GM12874 (cell line): Measurements from ENCODE around the gene RBMS1.

Experiments used
- TF ChIP-seq, protein P1 (sequence below): IDR thresholded peaks from 2 replicates; pipeline ENCODE4 v1.5.1; 2011; ENCODE audit warnings: low read depth, mild to moderate bottlenecking, control low read depth, low read length, moderate library complexity; ENCODE audit not compliant: insufficient read depth

The RBMS1 gene

DNA sequence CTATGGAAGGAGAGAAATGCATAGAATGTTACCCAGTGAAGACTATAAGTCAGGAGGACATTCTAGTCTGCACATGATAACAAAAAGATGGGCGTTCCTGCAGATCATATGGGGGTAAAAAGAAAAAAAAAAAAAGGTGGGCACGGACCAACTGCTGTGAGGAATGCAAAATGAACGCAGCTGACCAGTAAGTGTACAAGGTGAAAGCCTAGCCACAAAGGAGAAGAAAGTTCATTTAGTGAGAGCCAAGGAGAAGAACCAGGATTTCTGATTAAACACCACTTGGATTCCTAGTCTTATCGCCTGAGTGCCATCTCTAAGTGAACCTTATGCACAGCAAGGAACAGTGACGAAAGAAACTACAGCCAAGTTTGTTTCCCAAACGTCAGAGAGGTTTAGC, 26.5 kb downstream of the RBMS1 start:
- TF ChIP-seq, protein P1, sequence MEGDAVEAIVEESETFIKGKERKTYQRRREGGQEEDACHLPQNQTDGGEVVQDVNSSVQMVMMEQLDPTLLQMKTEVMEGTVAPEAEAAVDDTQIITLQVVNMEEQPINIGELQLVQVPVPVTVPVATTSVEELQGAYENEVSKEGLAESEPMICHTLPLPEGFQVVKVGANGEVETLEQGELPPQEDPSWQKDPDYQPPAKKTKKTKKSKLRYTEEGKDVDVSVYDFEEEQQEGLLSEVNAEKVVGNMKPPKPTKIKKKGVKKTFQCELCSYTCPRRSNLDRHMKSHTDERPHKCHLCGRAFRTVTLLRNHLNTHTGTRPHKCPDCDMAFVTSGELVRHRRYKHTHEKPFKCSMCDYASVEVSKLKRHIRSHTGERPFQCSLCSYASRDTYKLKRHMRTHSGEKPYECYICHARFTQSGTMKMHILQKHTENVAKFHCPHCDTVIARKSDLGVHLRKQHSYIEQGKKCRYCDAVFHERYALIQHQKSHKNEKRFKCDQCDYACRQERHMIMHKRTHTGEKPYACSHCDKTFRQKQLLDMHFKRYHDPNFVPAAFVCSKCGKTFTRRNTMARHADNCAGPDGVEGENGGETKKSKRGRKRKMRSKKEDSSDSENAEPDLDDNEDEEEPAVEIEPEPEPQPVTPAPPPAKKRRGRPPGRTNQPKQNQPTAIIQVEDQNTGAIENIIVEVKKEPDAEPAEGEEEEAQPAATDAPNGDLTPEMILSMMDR: no peak

DNA sequence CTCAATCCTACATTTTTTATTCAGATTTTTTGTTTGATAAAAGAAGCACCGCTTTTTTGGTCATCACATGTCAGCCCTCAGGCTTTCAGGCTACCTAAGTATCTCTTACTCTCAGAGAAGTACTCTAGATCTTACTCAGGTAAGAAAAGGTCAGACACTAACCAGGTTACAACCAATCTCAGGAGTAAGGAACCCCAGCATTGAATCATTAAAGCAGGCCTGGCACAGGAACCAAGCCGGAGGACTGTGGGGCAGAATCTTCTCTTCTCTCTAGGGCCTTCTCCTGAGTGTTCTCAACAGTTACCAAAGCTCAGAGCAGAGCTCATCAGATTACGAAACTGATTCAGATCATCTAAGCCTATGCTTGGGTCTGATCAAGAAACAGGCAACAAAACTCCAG, 28.2 kb downstream of the RBMS1 start:
- TF ChIP-seq, protein P1: no peak

DNA sequence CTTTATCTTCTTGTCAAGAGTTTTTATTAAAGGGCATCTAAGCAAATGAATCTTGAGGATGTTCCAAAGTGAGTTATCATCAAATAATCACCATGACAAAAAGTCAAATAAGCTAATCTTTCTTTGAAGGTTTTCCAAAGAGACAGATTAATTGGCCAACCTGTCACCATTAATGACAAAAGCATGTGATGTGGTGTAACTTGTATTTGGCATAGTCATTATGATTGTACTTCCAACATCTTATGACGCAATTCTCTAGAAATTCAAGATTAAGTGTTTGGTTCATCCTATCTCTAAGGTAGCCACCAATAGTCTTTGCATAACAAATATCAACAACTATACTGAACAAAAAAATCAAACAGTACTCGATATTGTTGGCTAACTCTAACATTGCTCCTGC, 28.6 kb downstream of the RBMS1 start:
- TF ChIP-seq, protein P1: no peak

DNA sequence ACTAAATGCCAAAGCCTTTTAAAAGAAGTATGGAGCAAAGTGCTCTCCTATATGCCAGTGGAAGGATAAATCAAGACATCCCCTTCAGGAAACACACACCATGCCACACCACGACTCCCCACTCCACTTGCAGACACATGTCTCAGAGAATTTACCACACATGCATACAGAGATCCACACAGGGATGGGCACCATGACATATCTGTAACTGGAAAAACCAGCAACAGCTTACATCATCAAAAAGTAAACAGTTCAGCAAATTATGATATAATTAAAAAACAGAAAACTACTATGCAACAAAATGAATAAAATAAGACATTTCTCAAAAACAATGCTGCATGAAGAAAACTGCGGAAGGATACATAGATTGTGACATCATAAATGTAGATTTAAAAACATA, 29.6 kb downstream of the RBMS1 start:
- TF ChIP-seq, protein P1: no peak

DNA sequence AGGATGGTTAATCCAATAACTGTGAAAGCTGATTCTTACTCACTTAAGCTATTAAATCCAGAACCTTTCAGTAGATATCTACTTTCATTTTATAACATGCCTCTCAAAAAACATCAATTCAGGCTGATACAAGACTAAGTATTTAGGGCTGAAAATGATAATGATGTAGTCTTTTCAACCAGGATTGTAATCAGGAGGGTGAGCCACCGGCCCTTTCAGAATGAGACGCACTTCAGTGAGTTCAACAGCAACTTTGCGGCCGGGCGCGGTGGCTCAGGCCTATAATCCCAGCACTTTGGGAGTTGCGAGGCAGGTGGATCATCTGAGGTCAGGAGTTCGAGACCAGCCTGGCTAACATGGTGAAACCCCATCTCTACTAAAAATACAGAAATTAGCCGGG, 30.4 kb downstream of the RBMS1 start:
- TF ChIP-seq, protein P1: no peak

DNA sequence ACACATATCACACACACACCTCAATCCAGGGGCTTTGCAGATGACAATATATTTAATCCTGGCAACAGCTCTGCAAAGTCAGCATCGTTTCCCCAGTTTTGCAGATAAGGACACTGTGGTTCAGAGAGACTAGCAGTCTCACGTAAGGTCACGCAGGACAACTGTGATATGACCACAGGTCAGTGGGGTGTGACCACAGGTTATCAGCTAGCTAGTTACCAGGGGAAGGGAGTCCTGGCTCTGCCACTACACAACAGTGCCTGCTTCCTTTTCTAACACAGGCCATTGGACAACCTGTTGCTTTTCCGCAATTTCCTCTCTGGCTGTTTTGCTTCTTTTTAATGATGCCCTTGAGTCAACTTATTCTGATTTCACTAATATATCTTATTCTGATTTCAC, 33.3 kb downstream of the RBMS1 start:
- TF ChIP-seq, protein P1: no peak

DNA sequence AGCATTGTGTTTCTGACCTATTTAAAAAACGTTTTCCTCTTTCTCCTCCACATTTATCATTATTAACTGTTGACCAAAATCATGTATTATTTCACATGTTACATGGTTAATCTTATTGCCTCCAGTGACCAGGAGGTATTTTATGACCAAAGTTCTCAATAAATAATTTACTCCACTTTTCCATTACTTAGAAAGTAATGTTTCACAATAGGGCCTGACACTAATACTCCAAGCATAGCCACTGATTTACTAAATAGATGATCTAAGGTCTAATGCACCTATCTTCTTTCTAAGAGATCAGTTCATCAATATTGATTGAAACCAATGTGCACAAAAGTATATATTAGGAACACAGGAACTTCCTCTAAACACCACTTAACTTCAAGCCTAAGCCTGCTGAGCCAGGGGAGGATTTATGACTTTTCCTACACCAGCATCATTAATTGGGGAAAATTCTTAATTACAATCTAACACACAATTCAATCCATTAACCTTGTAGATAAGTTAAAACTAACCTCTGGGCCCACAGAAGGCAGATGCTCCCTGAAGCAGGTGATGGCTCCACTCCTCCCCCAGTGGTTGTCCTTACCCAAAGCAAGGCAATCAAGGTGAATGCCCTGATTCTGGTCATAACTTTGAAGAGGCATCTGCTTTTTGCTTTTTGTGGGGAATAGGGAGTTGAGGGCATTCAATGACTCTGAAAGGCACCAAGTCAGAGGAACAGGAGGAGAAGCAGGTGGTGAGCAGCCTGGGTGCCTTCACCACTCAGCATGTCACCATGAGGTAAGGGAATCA, 33.9 kb downstream of the RBMS1 start:
- TF ChIP-seq, protein P1: no peak
